K562 treated with DMSO at 1 percent for 4 hours (cell line): ENCODE results near the gene EFNA1. TPM values are rescaled to one million over a fixed set of nuclear protein-coding genes. Genes with fewer than 3 reads are reported as not detected.

ENCODE experiments used
- total RNA-seq: library from RNA; unstranded; fragments of 300-600 nt; gene quantifications from 2 replicates; pipeline ENCODE4 v1.2.3, GENCODE V29; 2022; ENCODE audit not compliant: insufficient read depth

EFNA1 gene
- total RNA-seq: 5.1 and 5.9 TPM in 2 replicates

DNA sequence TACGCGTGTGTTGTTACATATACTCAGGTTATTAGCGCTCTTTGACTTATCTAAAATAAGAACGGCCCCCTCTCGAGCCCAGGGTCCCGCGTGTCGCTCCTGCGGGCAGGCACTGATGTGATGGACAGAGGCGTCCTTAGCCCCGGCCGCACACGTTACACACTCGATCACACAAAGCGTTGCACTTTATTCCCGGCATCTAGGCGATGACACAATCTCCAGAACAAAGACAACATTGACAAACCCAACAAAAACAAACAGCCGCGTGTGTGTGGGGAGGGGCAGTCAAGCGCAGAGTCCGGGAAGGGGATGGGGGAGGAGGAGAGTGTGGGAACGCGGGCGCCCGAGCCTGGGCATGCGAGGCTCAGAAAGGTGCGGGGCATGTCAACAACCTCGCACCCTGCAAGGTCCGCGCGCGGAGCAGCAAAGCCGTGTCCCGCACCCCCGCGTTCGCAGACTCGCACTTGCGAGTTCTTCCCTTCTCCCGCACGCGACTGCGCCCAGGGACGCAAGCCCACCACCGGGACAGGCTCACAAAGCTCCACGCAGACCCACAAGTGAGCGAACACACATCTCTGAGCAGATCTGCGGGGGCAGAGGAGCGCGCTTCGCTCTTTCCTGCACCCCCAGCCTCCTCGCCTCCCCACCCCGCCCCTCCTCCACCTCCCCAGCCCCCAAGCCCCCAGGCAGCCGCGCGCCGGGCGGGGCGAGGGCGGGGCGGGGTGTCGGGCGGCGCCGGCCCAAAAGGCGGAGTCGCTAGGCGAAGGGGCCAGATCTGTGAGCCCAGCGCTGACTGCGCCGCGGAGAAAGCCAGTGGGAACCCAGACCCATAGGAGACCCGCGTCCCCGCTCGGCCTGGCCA is at the start of gene EFNA1:
Gene EFNA1, plus strand, starts transcription at position 772 of the 862 bp plus-strand sequence. CDS start 102 bp downstream, outside the sequence.

GRCh38 chr1:155078469-155079209 is 49.0 kb upstream of the EFNA1 start, which contains the start of gene EFNA3:
TSS of gene EFNA3 (plus strand) at chr1:155078837. CDS start at chr1:155078942, 105 bp downstream.

DNA sequence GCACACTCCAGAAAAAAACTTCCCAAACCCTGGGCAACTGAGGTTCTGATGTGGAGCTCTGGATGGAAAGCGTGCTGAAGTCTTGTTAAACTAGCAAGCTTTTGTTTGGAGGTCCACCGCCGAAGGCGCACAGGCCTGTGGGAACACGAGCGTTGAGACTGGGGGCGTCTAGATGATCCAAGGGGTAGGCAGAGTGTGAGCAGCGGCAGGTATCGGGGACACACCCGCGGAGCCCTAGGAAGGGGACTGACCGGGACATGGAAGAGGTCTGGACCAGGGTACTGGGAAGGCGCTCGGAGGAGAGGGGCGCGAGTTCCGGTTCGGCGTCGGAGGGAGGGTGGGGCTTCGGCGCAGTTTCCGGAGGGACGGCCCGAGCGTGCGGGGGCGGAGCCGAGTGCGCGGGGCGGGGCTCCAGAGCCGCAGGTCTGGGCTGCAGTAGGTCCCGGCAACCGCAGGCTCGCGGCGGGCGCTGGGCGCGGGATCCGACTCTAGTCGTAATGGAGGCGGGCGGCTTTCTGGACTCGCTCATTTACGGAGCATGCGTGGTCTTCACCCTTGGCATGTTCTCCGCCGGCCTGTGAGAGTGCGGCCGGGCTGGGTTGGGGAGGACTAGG is 7.8 kb downstream of the EFNA1 start, which contains the start of gene SLC50A1:
Gene SLC50A1, plus strand, starts transcription at position 438 of the 614 bp plus-strand sequence. Its CDS starts 60 bp downstream, at position 498.

DNA sequence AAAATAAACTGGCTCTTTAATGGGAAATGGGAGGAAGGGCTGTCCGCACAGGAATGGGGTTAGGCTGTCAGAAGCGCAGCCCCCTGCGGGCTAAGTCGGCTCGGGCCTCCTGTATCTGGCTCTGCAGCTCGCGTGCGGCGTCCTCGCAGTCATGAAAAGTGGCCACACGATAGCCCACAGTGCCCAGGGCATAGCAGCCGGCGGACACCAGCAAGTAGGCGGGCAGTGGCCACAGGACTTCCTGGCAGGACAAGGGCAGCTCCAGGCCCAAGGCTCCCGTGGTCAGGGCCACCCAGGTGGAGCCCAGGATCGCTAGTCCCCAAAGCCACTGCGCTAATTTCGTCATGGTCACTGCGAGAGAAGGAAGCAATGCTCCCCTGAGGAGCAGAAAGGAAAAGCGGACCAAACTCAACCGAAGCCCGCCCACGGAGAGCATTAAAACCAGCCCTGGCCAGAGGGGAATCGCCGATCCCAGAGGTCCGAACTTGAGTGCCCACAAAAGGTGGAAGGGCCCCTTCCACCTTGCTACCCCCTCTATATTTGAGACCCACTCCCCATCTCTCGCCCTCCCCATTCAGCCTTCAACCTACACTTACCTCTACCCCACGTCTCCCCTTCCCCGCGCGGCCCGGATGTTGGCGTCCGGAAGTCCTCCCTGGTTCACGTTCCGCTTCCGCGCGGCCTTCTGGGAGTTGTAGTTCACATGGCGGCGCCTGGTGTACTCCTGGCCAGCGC is 12.4 kb downstream of the EFNA1 start, which contains the start of gene DPM3:
Gene DPM3, minus strand, starts transcription at position 637 of the 735 bp plus-strand sequence. Its CDS starts 291 bp downstream, at position 346.

DNA sequence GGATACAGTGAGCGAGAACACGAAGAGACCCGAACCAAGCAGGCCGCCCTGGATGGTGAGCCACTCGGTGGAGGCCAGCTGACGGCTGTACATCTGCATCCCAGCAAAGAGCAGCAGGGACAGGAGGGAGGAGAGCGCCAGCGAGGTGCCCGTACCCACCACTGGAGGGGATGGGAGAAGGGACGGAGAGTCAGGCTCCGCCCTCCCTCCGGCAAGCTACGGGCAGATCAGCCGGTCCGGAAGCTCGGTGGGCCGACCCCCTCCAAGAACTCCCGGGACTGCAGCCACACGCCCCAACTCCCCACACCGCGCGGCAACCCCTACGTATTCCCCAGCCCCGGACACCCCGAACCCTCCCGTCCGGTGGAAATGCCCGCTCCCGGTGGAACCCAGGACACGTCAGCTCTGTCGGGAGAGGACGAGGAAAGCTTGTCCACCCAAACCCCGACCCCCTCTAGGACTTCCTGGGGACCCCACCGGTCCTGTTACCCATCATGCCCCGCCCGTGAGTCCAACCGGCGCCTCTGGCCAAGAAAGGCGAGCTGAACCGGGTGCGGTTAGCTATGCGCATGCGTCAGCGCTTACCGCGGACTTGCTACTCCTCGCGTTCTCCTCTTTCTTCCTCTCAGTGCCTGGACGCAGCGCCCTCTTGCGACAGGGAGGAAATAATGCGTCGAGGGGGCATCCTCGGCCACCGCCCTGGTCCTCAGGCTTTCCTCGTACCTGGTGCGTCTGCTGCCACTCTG is 45.2 kb downstream of the EFNA1 start, which contains the start of gene KRTCAP2:
Gene KRTCAP2, minus strand, starts transcription at position 573 of the 746 bp plus-strand sequence. Its CDS starts 80 bp downstream, at position 493.

DNA sequence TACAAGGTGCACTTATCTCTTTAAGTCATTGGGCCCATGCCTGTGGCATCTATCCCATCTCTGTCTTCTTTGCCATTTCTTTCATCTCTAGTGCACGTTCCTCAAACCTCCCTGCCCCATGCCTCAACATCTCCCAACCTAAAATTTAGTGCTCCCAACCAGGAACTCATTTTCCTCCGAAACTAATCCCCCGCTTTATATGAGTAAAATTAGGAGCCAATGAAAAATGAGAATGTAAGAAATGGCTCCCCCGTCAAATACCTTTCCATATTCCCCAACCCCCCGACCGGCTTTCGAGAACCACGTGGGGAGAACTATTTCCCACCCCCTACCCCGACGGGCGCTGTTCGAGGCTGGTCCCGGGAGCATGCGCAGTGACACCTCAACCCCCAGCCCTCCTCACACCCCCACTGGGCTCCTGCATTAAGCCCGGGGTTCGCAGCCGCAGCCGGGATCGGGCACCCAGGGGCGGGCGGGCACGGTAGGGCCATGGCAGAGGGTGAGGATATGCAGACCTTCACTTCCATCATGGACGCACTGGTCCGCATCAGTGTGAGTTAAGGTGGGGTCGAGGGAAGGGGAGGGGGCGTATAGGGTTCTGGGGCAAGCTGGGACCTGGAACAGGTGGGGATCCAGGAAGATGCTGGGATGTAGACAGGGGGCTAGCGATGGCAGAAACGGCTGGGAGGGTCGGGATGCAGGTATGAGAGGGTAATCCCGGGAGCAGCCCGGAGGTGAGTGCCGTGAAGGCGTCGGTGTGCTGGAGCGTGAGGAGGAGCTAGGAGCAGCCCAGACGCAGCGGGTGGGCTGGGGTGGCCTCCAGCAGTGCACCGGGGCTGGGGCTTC is 46.0 kb downstream of the EFNA1 start, which contains the start of gene TRIM46:
Gene TRIM46, plus strand, starts transcription at position 372 of the 846 bp plus-strand sequence. Its CDS starts 118 bp downstream, at position 490.

Other genes starting within 250 kb of the EFNA1 start
- gene PMVK, start 191.2 kb upstream of the EFNA1 start, total RNA-seq: 15.0 and 15.4 TPM in 2 replicates
- 17.2 and 18.4 TPM in 2 replicates for gene PBXIP1, start 171.8 kb upstream of the EFNA1 start, total RNA-seq
- 33.7 and 39.2 TPM in 2 replicates for gene PYGO2, start 166.1 kb upstream of the EFNA1 start, total RNA-seq
- 39.1 and 42.7 TPM in 2 replicates for gene SHC1, start 157.1 kb upstream of the EFNA1 start, total RNA-seq
- gene CKS1B, start 153.2 kb upstream of the EFNA1 start, total RNA-seq: 495 and 528 TPM in 2 replicates
- 32.2 and 39.4 TPM in 2 replicates for gene FLAD1, start 144.5 kb upstream of the EFNA1 start, total RNA-seq
- not detected in 2 replicates for gene LENEP, start 134.3 kb upstream of the EFNA1 start, total RNA-seq
- 27.9 and 35.5 TPM in 2 replicates for gene ZBTB7B, start 125.1 kb upstream of the EFNA1 start, total RNA-seq
- not detected in 2 replicates for gene DCST2, start 94.1 kb upstream of the EFNA1 start, total RNA-seq
- not detected in 2 replicates for gene DCST1, start 94.1 kb upstream of the EFNA1 start, total RNA-seq
- gene ADAM15, start 76.6 kb upstream of the EFNA1 start, total RNA-seq: 40.7 and 46.0 TPM in 2 replicates
- 10.5 and 16.5 TPM in 2 replicates for gene EFNA4, start 64.1 kb upstream of the EFNA1 start, total RNA-seq
- gene EFNA3, start 49.0 kb upstream of the EFNA1 start, total RNA-seq: 3.1 and 5.9 TPM in 2 replicates
- 96.4 and 104 TPM in 2 replicates for gene SLC50A1, start 8.0 kb downstream of the EFNA1 start, total RNA-seq
- 120 and 130 TPM in 2 replicates for gene DPM3, start 12.7 kb downstream of the EFNA1 start, total RNA-seq
- 290 and 308 TPM in 2 replicates for gene KRTCAP2, start 45.4 kb downstream of the EFNA1 start, total RNA-seq
- gene TRIM46, start 46.0 kb downstream of the EFNA1 start, total RNA-seq: 0.40 TPM in 1 of 2 replicates, not detected in the other
- gene THBS3, start 80.0 kb downstream of the EFNA1 start, total RNA-seq: 5.3 and 6.6 TPM in 2 replicates
- gene MTX1, start 80.8 kb downstream of the EFNA1 start, total RNA-seq: 69.3 and 70.9 TPM in 2 replicates
- gene ENTREP3, start 127.6 kb downstream of the EFNA1 start, total RNA-seq: 30.0 and 43.2 TPM in 2 replicates
- 109 and 131 TPM in 2 replicates for gene SCAMP3, start 134.5 kb downstream of the EFNA1 start, total RNA-seq
- 28.5 and 34.6 TPM in 2 replicates for gene CLK2, start 145.6 kb downstream of the EFNA1 start, total RNA-seq
- gene HCN3, start 149.6 kb downstream of the EFNA1 start, total RNA-seq: 3.2 and 4.2 TPM in 2 replicates
- gene PKLR, start 173.6 kb downstream of the EFNA1 start, total RNA-seq: 25.1 and 25.8 TPM in 2 replicates
- gene FDPS, start 181.0 kb downstream of the EFNA1 start, total RNA-seq: 237 and 248 TPM in 2 replicates
- 40.3 and 62.8 TPM in 2 replicates for gene RUSC1, start 193.0 kb downstream of the EFNA1 start, total RNA-seq